Body of pancreas (tissue), 4 donors: ENCODE data around the gene ZNF511. TPM values are rescaled to one million over a fixed set of nuclear protein-coding genes. Genes with fewer than 3 reads are reported as not detected.

ENCODE experiments used
- ATAC-seq: fragments of 150-250 bp; one replicate; pipeline ENCODE4 v1.9.1; 2016
- DNase-seq, 4 donors: peaks; one replicate each; pipeline ENCODE4 v3.0.0-alpha.2; 2019
- H3K27ac ChIP-seq, 4 donors: fragments of 200-600 bp; sonication (generic); 1 replicate in 3 of 4; 2 replicates in 1 of 4; pipeline versions ENCODE4 v1.5.1 to v1.6.1; 2016 to 2019; ENCODE audit warnings: mild to moderate bottlenecking in 1 of 4, mixed read lengths in 1 of 4, moderate library complexity in 1 of 4
- H3K27me3 ChIP-seq, 2 donors: fragments of 200-600 bp; sonication (generic); one replicate each; pipeline ENCODE4 v1.6.0; 2016; ENCODE audit warnings: mild to moderate bottlenecking in 1 of 2
- H3K36me3 ChIP-seq, 2 donors: fragments of 200-600 bp; sonication (generic); replicated peaks in 1 of 2; 2 replicates each; pipeline ENCODE4 v1.5.1; 2016; ENCODE audit warnings: low read depth in 2 of 2; ENCODE audit not compliant: insufficient read depth in 1 of 2
- H3K4me1 ChIP-seq: fragments of 200-600 bp; sonication (generic); one replicate; pipeline ENCODE4 v1.6.0; 2016
- H3K4me3 ChIP-seq, 2 donors: fragments of 200-600 bp; sonication (generic); 1 replicate in 1 of 2; 2 replicates in 1 of 2; pipeline ENCODE4 v1.5.1; 2016 to 2019
- H3K9me3 ChIP-seq, 3 donors: fragments of 200-600 bp; sonication (generic); 1 replicate in 2 of 3; 2 replicates in 1 of 3; pipeline ENCODE4 v1.5.1; 2016
- CTCF ChIP-seq, 7 experiments: fragments of 450-650 bp in 4 of 7; fragments of 200-600 bp in 3 of 7; sonication (generic) in 3 of 7; IDR thresholded peaks; one replicate each; pipeline ENCODE4 v1.5.1; 2016 to 2019; ENCODE audit warnings: antibody characterized with exemption in 7 of 7
- POLR2A ChIP-seq, 3 donors: fragments of 450-650 bp; IDR thresholded peaks; one replicate each; pipeline ENCODE4 v1.6.1; 2016; ENCODE audit warnings: antibody characterized with exemption in 3 of 3, mild to moderate bottlenecking in 2 of 3
- WGBS, 2 donors: methylation state at CpG; one replicate each; pipeline ENCODE4 v1.1.5; 2017; 5-methylcytosine and 5-hydroxymethylcytosine counted together
- intact Hi-C: fragments of 100-400 bp; cut with DNase I; formaldehyde crosslinking; loops from one replicate; pipeline ENCODE4 v1.15.1; 2023
- total RNA-seq, 2 donors: library from RNA; depleted of rRNA; stranded (reverse); fragments of >200 nt; gene quantifications; one replicate each; pipeline ENCODE4 v1.1.0, GENCODE V29; 2016

Gene ZNF511
- total RNA-seq, 2 donors from 2014 or later, result 15.0 to 22.7 TPM

GRCh38 chr10:133279326-133280226, 29.1 kb upstream of the ZNF511 start:
- ATAC-seq, result no peak
- Histone ChIP-seq H3K36me3 (peaks cover 19 to 27% of the 10 kb centered on the region in 2 donors), H3K27ac (peak overlapping the region in 3 of 4 donors; percentile 25 to 84 (median 67)), H3K4me1 (peaks cover 38% of the 10 kb centered on the region), H3K27me3 (no peaks in the 10 kb centered on the region), H3K4me3 (no peak overlapping the region), H3K9me3 (no peaks in the 10 kb centered on the region)
- DNase-seq, result no peak
- TF ChIP-seq CTCF (IDR thresholded peaks at IDR 0.05), result no peak
- intact Hi-C loops, result no loop called here
- 62 to 76% methylated on average over 18 to 22 of the region's 24 CpGs for WGBS, 2 donors

DNA sequence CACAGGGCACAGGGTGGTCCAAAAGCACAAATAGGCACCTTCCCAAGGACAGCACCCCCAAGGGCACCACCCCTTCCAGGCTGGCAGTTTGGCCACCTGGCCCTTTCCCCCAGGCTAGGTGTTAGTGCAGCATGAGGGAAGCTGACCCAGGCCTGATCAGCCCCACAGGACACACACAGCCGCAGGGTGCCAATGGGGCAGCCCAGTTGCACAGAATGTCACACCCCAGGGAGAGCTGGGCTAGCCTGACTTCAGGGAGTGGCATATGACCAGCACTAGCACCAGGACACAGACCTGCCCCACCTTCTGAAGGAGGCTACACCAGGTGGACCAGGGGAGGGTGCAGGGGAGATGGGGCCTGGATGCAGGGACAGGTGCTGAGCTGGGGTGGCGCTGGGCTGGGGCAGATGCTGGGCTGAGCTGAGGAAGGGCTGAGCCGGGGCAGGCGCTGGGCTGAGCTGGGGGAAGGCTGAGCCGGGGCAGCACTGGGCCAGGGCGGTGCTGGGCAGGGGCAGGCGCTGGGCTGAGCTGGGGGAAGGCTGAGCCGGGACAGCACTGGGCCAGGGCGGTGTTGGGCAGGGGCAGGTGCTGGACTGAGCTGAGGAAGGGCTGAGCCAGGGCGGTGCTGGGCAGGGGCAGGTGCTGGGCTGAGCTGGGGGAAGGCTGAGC, 28.2 kb upstream of the ZNF511 start:
- ATAC-seq (no peak), DNase-seq (no peak)
- Histone ChIP-seq H3K36me3 (peaks cover 27 to 35% of the 10 kb centered on the region in 2 donors), H3K9me3 (no peaks in the 10 kb centered on the region), H3K4me1 (peaks cover 38% of the 10 kb centered on the region), H3K27me3 (no peaks in the 10 kb centered on the region), H3K4me3 (no peak overlapping the region), H3K27ac (no peak overlapping the region)
- 85 to 91% methylated on average over 8 to 10 of the region's 10 CpGs for WGBS, 2 donors
- TF ChIP-seq POLR2A (IDR thresholded peaks at IDR 0.05) (no peak), CTCF (IDR thresholded peaks at IDR 0.05) (no peak)
- intact Hi-C loops, result no loop called here

DNA sequence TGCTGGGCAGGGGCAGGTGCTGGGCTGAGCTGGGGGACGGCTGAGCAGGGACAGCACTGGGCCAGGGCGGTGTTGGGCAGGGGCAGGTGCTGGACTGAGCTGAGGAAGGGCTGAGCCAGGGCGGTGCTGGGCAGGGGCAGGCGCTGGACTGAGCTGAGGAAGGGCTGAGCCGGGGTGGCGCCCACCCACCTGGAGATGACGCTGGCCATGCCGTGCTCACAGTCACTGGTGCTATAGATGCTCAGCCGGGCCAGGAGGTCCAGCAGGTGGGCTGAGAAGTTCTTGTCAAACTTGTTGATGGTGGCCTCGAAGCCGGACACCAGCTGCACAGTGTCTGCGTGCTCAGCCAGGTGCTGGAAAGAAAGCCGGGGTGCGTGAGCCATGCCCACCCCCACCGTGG, 27.6 kb upstream of the ZNF511 start:
- no peak for TF ChIP-seq CTCF (IDR thresholded peaks at IDR 0.05)
- no peak for TF ChIP-seq POLR2A (IDR thresholded peaks at IDR 0.05)
- peaks cover 37% of the 10 kb centered on the region for H3K4me1 ChIP-seq
- H3K4me3 ChIP-seq, result no peak overlapping the region
- DNase-seq (no peak), ATAC-seq (no peak)
- no peak overlapping the region for H3K27ac ChIP-seq
- H3K9me3 ChIP-seq, result no peaks in the 10 kb centered on the region
- WGBS, 2 donors, result 90 to 94% methylated on average over 3 to 13 of the region's 15 CpGs
- intact Hi-C loops, result no loop called here
- no peaks in the 10 kb centered on the region for H3K27me3 ChIP-seq
- H3K36me3 ChIP-seq, result peaks cover 27 to 39% of the 10 kb centered on the region in 2 donors

- intact Hi-C loops, result no loop called here
- WGBS, 2 donors, result 89 to 92% methylated on average over 20 to 38 of the region's 38 CpGs
- DNase-seq (no peak), ATAC-seq (no peak)
- peaks cover 27 to 39% of the 10 kb centered on the region in 2 donors for H3K36me3 ChIP-seq
- H3K4me1 ChIP-seq, result peaks cover 30% of the 10 kb centered on the region
- H3K4me3 ChIP-seq, result no peak overlapping the region
- H3K27me3 ChIP-seq, result no peaks in the 10 kb centered on the region
- H3K27ac ChIP-seq, result no peak overlapping the region
- TF ChIP-seq POLR2A (IDR thresholded peaks at IDR 0.05) (no peak), CTCF (IDR thresholded peaks at IDR 0.05) (no peak)
- H3K9me3 ChIP-seq, result no peaks in the 10 kb centered on the region
Observed at GRCh38 chr10:133281628-133282372, 26.9 kb upstream of the ZNF511 start.
